KOPT-K1 (cell line): ENCODE data around the gene L3MBTL3.

ENCODE experiments used
- H3K27ac ChIP-seq: fragments of 200-600 bp; sonication (generic); 2 replicates; pipeline ENCODE4 v1.5.1; 2016; ENCODE audit warnings: antibody characterized with exemption, mild to moderate bottlenecking, low read depth, low read length; ENCODE audit not compliant: poor library complexity, severe bottlenecking
- H3K36me3 ChIP-seq: fragments of 200-600 bp; sonication (generic); 2 replicates; pipeline ENCODE4 v1.5.1; 2017; ENCODE audit warnings: antibody characterized with exemption, mild to moderate bottlenecking, low read length, moderate library complexity; ENCODE audit not compliant: insufficient read depth
- H3K9me3 ChIP-seq: fragments of 200-600 bp; sonication (generic); 2 replicates; pipeline ENCODE4 v1.5.1; 2017; ENCODE audit warnings: antibody characterized with exemption, low read length, mild to moderate bottlenecking; ENCODE audit not compliant: insufficient read depth, poor library complexity, severe bottlenecking

The L3MBTL3 gene

GRCh38 chr6:130043344-130043743 is 25.0 kb downstream of the L3MBTL3 start:
- Histone ChIP-seq H3K36me3 (no peaks in the 10 kb centered on the region), H3K27ac (no peak overlapping the region), H3K9me3 (no peaks in the 10 kb centered on the region)

- no peaks in the 10 kb centered on the region for H3K9me3 ChIP-seq
- H3K36me3 ChIP-seq = peaks cover 9% of the 10 kb centered on the region; the same call in 1 of the 2 replicates
- H3K27ac ChIP-seq = no peak overlapping the region
These were observed 27.2 kb downstream of the L3MBTL3 start for GRCh38 chr6:130045622-130046021.

- Histone ChIP-seq H3K36me3 (peaks cover 16% of the 10 kb centered on the region), H3K27ac (no peak overlapping the region), H3K9me3 (no peaks in the 10 kb centered on the region)
These were observed 28.3 kb downstream of the L3MBTL3 start for GRCh38 chr6:130046671-130047070.

- no peaks in the 10 kb centered on the region for H3K9me3 ChIP-seq
- no peak overlapping the region for H3K27ac ChIP-seq
- peaks cover 23% of the 10 kb centered on the region for H3K36me3 ChIP-seq
These were observed 29.0 kb downstream of the L3MBTL3 start for GRCh38 chr6:130047088-130047995.

- Histone ChIP-seq H3K9me3 (no peaks in the 10 kb centered on the region), H3K36me3 (peaks cover 50% of the 10 kb centered on the region), H3K27ac (no peak overlapping the region)
These were observed 31.8 kb downstream of the L3MBTL3 start for GRCh38 chr6:130050230-130050629.

GRCh38 chr6:130054725-130055124 is 36.3 kb downstream of the L3MBTL3 start:
- Histone ChIP-seq H3K27ac (no peak overlapping the region), H3K36me3 (peaks cover 73% of the 10 kb centered on the region), H3K9me3 (no peaks in the 10 kb centered on the region)

- Histone ChIP-seq H3K9me3 (no peaks in the 10 kb centered on the region), H3K27ac (no peak overlapping the region), H3K36me3 (peaks cover 71% of the 10 kb centered on the region)
These were observed 36.9 kb downstream of the L3MBTL3 start for GRCh38 chr6:130055271-130055670.

GRCh38 chr6:130057495-130057894 is 39.1 kb downstream of the L3MBTL3 start:
- no peaks in the 10 kb centered on the region for H3K9me3 ChIP-seq

GRCh38 chr6:130063806-130064205 is 45.4 kb downstream of the L3MBTL3 start:
- Histone ChIP-seq H3K36me3 (peaks cover 58% of the 10 kb centered on the region), H3K27ac (no peak overlapping the region), H3K9me3 (no peaks in the 10 kb centered on the region)

More at GRCh38 chr6:130057495-130057894, 39.1 kb downstream of the L3MBTL3 start:
- H3K36me3 ChIP-seq = peaks cover 73% of the 10 kb centered on the region
- H3K27ac ChIP-seq = no peak overlapping the region

GRCh38 chr6:130065609-130066156 is 47.3 kb downstream of the L3MBTL3 start:
- Histone ChIP-seq H3K27ac (no peak overlapping the region), H3K9me3 (no peaks in the 10 kb centered on the region), H3K36me3 (peaks cover 60% of the 10 kb centered on the region)

- H3K27ac ChIP-seq = no peak overlapping the region
- H3K9me3 ChIP-seq = no peaks in the 10 kb centered on the region
- peaks cover 48% of the 10 kb centered on the region for H3K36me3 ChIP-seq
These were observed 51.1 kb downstream of the L3MBTL3 start for GRCh38 chr6:130069485-130069884.

- Histone ChIP-seq H3K36me3 (peaks cover 48% of the 10 kb centered on the region), H3K9me3 (no peaks in the 10 kb centered on the region), H3K27ac (no peak overlapping the region)
These were observed 51.9 kb downstream of the L3MBTL3 start for GRCh38 chr6:130070326-130070725.

GRCh38 chr6:130070792-130071191 is 52.4 kb downstream of the L3MBTL3 start:
- Histone ChIP-seq H3K27ac (no peak overlapping the region), H3K9me3 (no peaks in the 10 kb centered on the region), H3K36me3 (peaks cover 44% of the 10 kb centered on the region)

GRCh38 chr6:130075879-130076460 is 57.6 kb downstream of the L3MBTL3 start:
- Histone ChIP-seq H3K27ac (no peak overlapping the region), H3K36me3 (peaks cover 19% of the 10 kb centered on the region), H3K9me3 (no peaks in the 10 kb centered on the region)

- H3K27ac ChIP-seq = no peak overlapping the region
These were observed 58.1 kb downstream of the L3MBTL3 start for GRCh38 chr6:130076512-130076911.

More at GRCh38 chr6:130076512-130076911, 58.1 kb downstream of the L3MBTL3 start:
- Histone ChIP-seq H3K9me3 (no peaks in the 10 kb centered on the region), H3K36me3 (peaks cover 16% of the 10 kb centered on the region)
